Cardiac muscle cell (in vitro differentiated cells and primary cell): ENCODE data around the gene LRP8. TPM values are rescaled to one million over a fixed set of nuclear protein-coding genes. Genes with fewer than 3 reads are reported as not detected.

ENCODE experiments used
- DNase-seq, 2 donors: peaks; one replicate each; pipeline versions ENCODE4 v3.0.0 to v3.0.0-alpha.2; 2010 to 2017; ENCODE audit warnings: low read depth in 1 of 2, low spot score in 1 of 2
- H3K27ac ChIP-seq: fragments of 200-600 bp; sonication (generic); 2 replicates; pipeline ENCODE4 v1.5.1; 2016
- H3K27me3 ChIP-seq: fragments of 200-600 bp; sonication (generic); 2 replicates; pipeline ENCODE4 v1.6.0; 2016; ENCODE audit warnings: control low read depth
- H3K36me3 ChIP-seq: fragments of 200-600 bp; sonication (generic); 2 replicates; pipeline ENCODE4 v1.5.1; 2016; ENCODE audit warnings: control low read depth
- H3K4me1 ChIP-seq: fragments of 200-600 bp; sonication (generic); 2 replicates; pipeline ENCODE4 v1.8.1; 2017; ENCODE audit warnings: low read depth, mild to moderate bottlenecking, mixed run types
- H3K4me3 ChIP-seq: fragments of 200-600 bp; sonication (generic); 2 replicates; pipeline ENCODE4 v1.5.1; 2016; ENCODE audit warnings: mild to moderate bottlenecking
- H3K9me3 ChIP-seq: fragments of 200-600 bp; sonication (generic); 2 replicates; pipeline ENCODE4 v1.5.1; 2017; ENCODE audit warnings: low read depth, mild to moderate bottlenecking, control low read depth
- CTCF ChIP-seq: IDR thresholded peaks from 2 replicates; pipeline ENCODE4 v1.5.1; 2012; ENCODE audit warnings: low read depth, mild to moderate bottlenecking, low read length
- polyA plus RNA-seq: library from polyadenylated mRNA; unstranded; fragments of >200 nt; fragmentation: Nextera tagmentation; extraction: Ambion mirVana; gene quantifications from 2 replicates; pipeline ENCODE4 v1.2.1, GENCODE V29; 2016
- total RNA-seq: library from RNA; depleted of rRNA; stranded (reverse); fragments of >200 nt; gene quantifications from 2 replicates; pipeline ENCODE4 v1.2.3, GENCODE V29; 2016

LRP8 gene
- total and polyA plus RNA-seq, 2 experiments from 2014 or later: 5.4 to 9.7 TPM

GRCh38 chr1:53340660-53341520 lies 13.0 kb upstream of the LRP8 start:
- Histone ChIP-seq H3K4me1 (no peaks in the 10 kb centered on the region), H3K36me3 (no peaks in the 10 kb centered on the region), H3K27ac (no peak overlapping the region), H3K4me3 (no peak overlapping the region), H3K9me3 (no peaks in the 10 kb centered on the region), H3K27me3 (peaks cover 9% of the 10 kb centered on the region)
- TF ChIP-seq CTCF: no peak
- DNase-seq: no peak

GRCh38 chr1:53339736-53340635 lies 12.1 kb upstream of the LRP8 start:
- DNase-seq: no peak
- no peak for TF ChIP-seq CTCF
- no peaks in the 10 kb centered on the region for H3K36me3 ChIP-seq
- H3K4me1 ChIP-seq: no peaks in the 10 kb centered on the region
- H3K9me3 ChIP-seq: no peaks in the 10 kb centered on the region
- H3K27ac ChIP-seq: no peak overlapping the region
- peaks cover 9% of the 10 kb centered on the region for H3K27me3 ChIP-seq
- no peak overlapping the region for H3K4me3 ChIP-seq

GRCh38 chr1:53338423-53338822 lies 10.6 kb upstream of the LRP8 start:
- Histone ChIP-seq H3K27me3 (peaks cover 9% of the 10 kb centered on the region), H3K36me3 (no peaks in the 10 kb centered on the region), H3K9me3 (no peaks in the 10 kb centered on the region), H3K27ac (no peak overlapping the region), H3K4me1 (no peaks in the 10 kb centered on the region), H3K4me3 (no peak overlapping the region)
- DNase-seq: no peak
- TF ChIP-seq CTCF: no peak

- no peaks in the 10 kb centered on the region for H3K9me3 ChIP-seq
- no peaks in the 10 kb centered on the region for H3K4me1 ChIP-seq
- H3K27me3 ChIP-seq: peaks cover 9% of the 10 kb centered on the region
- no peak overlapping the region for H3K27ac ChIP-seq
- no peak for TF ChIP-seq CTCF
- H3K36me3 ChIP-seq: no peaks in the 10 kb centered on the region
- no peak overlapping the region for H3K4me3 ChIP-seq
- no peak for DNase-seq
Observed at GRCh38 chr1:53337499-53337898, 9.6 kb upstream of the LRP8 start.

- no peak for TF ChIP-seq CTCF
- Histone ChIP-seq H3K4me3 (no peak overlapping the region), H3K36me3 (no peaks in the 10 kb centered on the region)
Observed at GRCh38 chr1:53336146-53336545, 8.3 kb upstream of the LRP8 start.

More at GRCh38 chr1:53336146-53336545, 8.3 kb upstream of the LRP8 start:
- no peak overlapping the region for H3K27ac ChIP-seq
- H3K27me3 ChIP-seq: peaks cover 9% of the 10 kb centered on the region
- no peak for DNase-seq
- H3K4me1 ChIP-seq: no peaks in the 10 kb centered on the region
- H3K9me3 ChIP-seq: no peaks in the 10 kb centered on the region
